Right ventricle myocardium superior (tissue), 1 donor: ENCODE measurements around the gene MPST. TPM values are rescaled to one million over a fixed set of nuclear protein-coding genes. Genes with fewer than 3 reads are reported as not detected.

ENCODE experiments used
- ATAC-seq: fragments of 200-7000 bp; cut with Tn5 transposase; one replicate; pipeline ENCODE4 v1.9.1; 2020; ENCODE audit warnings: mild to moderate bottlenecking; ENCODE audit not compliant: poor library complexity
- DNase-seq: peaks from one replicate; pipeline ENCODE4 v3.0.0-alpha.2; 2020
- intact Hi-C: fragments of 100-400 bp; cut with DNase I; formaldehyde crosslinking; loops from one replicate; pipeline ENCODE4 v1.11.2; 2022
- total RNA-seq: library from RNA; stranded (reverse); fragmentation: NEBNext Ultra II Directional; extraction: Animal tissue kit (Norgen Biotek cat#: 25700); gene quantifications from one replicate; pipeline ENCODE4 v1.2.1, GENCODE V29; 2021
- donor health status: DM: no; HTN: yes; CAD: no; lungs with severe emphysema.

Gene MPST
- total RNA-seq, 1 donor from 2014 or later = 60.3 TPM

DNA sequence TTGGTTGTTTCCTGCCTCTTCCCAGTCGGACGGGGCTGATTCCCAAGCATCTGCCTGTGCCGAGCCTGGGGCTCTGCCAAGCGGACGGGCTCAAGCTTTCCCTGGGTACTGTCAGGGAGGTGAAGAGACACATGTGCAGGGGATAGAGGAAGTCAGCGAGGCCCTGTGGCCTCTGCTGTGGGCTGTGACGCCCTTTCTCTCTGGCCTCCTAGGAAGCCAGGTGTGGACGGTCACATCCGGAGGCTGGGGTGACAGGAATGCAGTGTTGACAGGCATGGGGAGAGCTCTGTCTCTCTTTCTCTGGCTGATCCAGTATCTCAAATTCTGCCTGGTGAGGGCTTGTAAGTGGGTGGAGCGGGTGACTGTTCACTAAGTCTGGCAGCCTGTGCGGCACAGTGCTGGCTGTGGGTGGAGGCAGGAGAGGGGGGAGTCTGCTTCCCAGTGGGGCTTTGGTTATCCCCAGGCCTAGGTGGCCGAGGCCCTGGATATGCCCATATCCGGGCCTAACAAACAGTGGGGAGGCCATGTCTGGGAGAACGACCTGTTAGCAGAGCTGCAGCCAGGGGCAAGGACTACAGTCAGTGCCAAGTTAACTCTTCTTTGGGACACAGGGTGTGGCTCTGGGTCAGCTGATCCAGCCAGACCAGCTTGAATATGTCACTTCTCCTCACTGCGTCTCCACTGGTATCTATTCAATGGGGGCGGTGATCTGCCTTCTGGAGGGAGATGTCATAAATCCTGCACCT, 33.9 kb downstream of the MPST start:
- intact Hi-C loops = no loop called here

DNA sequence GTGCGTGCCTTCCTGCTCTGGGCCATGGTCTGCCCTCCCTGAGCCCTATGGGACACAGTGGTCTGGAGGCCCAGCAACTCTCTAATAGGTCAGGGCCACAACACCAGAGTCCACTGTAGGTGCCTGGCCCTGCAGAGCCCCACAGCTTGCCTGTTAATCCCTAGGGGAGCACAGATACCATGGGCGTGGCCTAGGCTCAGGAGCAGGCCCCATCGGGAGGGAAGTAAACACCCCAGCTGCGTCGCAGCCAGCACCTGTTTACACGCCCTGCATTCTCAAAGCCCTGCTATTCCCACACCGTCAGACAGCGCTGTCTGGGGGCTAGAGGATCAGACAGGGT, 34.5 kb downstream of the MPST start:
- intact Hi-C loops = no loop called here
- no peak for ATAC-seq
- no peak for DNase-seq

More for the DNA sequence above, 33.9 kb downstream of the MPST start:
- peak; percentile 76 for ATAC-seq
- peak; percentile 69 for DNase-seq

DNA sequence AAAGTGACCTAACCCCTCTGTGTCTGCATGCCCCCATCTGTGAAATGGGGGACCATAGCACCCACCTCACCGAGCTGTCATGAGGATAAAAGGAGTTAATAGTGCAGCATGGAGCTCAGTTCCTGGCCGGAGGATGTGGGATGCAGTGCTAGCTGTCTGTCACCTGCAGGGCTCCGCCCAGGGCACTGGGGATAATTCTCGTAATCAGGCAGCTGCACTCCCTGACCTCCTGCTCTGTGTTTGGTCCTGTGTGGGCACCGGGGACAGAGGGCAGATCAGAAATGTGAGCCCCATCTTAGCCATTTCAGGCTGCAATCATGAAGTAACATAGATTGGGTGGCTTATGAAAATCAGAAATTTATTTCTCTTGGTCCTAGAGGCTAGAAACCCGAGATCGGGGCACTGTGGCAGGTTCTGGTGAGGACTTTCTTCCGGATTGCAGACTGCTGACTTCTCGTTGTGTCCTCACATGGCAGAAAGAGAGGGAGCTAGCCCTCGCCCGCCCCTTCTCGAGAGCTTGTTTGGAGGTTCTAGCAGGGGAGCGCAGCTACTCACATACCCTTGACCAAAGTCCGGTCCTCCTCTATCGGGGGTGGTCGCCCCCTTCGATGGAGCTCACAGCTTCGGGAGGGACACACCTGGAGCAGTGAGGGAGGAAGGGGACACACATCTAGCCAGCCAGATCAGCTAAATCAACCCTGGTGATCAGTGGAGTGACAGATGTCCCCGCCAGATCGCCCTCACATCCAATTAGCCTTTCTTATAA, 35.2 kb downstream of the MPST start:
- ATAC-seq (no peak), DNase-seq (no peak)
- intact Hi-C loops = no loop called here

DNA sequence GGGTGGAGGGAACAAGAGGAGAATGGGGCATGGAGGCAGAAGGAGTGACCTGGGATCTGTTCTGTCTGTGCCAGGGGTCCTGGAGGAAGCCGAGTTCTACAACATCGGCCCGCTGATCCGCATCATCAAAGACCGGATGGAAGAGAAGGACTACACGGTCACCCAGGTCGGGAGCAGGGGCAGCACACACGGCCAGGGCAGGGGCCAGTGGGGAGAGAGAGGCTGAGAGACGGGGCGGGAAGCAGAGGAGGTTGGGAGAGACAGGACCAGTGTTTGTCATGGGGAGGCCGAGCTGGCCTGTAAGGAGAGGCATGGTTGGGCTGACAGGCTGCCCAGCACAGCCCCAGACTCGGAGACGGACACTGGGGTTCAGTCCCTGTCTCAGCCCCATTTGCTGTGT, 36.7 kb downstream of the MPST start:
- DNase-seq (no peak), ATAC-seq (no peak)
- intact Hi-C loops = no loop called here

DNA sequence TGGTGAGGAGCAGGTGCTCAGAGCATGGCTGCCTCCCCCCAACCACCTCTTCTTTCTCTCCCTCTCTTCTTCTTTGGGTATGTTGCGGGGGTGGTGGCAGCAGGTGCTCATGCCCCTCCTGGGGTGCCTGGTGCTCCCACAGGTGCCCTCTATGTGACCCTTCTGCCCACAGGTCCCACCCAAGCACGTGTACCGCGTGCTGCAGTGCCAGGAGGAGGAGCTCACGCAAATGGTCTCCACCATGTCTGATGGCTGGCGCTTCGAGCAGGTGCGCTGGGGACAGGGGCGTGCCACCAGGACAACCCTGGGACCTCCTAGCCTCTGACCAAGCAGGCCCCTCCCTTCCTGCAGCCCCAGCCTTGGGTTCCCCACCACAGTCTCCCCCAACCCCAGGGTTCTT, 37.7 kb downstream of the MPST start:
- intact Hi-C loops = no loop called here
- ATAC-seq (no peak), DNase-seq (no peak)

DNA sequence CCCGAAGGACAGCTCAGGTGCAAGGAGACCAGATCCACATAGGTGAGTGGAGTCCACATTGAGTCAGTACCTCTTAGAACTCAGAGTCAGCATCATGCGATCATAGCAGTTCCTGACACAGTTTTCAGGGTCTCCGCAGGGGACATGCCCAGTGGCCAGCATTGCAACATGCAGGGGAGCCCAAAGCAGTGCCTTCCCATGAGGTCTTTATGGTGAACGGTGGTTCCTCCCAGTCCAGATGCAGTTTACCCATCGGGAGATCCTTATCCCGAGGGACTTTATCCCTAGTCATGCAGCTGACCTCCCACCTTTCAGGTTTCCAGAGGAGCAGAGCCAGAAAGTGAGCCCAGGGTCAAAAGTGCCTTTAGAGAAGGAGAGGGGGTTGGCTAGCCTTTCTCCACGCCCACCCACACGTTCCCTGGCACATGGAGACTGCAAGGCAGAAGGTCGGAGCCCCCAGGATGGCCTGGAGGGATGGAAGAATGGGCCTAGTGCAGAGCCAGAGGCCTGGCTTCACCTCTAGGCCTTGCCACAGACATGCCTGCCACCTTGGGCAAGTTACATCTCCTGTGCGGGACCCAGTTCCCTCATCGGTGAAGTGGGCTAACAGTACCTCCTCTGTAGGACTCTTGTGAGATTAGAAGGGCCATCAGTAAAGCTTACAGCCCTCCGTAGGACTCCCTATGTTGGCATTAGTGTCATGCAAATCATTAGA, 38.4 kb downstream of the MPST start:
- DNase-seq (no peak), ATAC-seq (no peak)
- intact Hi-C loops = no loop called here

DNA sequence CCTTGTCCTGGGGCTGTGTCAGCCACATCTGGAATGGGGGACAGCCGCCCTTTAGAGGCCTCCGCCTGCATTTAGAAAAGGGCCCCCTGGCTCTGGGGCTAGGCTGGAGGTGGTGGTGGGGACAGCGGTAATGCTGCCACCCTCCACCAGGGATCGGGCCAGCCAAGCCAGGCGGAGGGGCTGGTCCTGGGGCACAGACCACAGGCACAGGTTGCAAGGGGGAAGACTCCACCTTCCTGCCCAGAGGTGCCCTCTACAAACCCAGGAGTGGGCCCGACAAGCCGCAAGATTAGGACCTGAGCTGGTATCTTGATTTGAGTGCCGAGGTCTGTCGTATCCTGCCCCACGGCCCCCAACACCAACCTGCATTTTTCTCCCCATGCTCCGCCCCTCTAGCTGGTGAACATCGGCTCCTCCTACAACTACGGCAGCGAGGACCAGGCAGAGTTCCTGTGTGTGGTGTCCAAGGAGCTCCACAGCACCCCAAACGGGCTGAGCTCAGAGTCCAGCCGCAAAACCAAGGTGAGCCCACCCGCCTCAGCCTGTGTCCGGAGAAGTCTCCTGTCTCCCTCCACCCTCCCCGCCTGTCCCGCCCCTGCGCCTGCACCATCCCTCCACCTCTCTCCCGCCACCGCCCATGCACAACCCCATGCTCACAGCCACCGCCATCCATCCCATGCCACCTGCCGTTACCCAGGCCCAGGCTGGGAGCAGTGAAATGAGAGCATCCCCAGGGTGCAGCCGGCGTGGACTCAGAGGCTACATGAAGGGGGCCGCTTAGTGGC, 39.6 kb downstream of the MPST start:
- intact Hi-C loops = no loop called here
- no peak for ATAC-seq
- no peak for DNase-seq

DNA sequence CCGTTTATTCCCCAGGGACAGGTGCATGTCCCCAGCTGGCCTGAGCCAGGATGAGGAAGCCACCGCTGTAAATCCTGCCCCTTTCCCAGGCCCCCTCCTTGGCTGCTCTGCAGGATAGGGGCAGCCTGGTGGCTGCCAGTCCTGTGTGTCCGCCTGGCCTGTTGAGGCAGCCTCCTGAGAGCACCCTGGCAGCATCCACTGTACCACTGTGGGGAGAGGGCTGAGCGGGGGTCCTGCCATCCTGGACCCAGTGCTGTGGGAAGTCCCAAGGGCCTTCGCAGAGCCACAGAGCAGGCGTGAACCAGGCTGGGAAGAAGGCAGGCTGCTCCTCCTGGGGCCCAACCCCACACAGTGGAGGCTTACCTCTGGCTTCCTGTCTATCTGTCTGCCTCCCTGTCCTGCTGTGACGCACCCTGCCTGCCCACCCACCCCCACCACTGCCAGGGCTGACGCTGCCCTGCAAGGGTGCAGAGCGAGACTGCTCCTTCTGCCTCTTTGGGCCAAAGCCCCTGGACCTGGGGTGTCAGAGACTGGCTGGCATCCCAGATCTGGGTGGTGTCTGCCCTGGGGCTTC, 40.4 kb downstream of the MPST start:
- no peak for DNase-seq
- no peak for ATAC-seq
- intact Hi-C loops = no loop called here

DNA sequence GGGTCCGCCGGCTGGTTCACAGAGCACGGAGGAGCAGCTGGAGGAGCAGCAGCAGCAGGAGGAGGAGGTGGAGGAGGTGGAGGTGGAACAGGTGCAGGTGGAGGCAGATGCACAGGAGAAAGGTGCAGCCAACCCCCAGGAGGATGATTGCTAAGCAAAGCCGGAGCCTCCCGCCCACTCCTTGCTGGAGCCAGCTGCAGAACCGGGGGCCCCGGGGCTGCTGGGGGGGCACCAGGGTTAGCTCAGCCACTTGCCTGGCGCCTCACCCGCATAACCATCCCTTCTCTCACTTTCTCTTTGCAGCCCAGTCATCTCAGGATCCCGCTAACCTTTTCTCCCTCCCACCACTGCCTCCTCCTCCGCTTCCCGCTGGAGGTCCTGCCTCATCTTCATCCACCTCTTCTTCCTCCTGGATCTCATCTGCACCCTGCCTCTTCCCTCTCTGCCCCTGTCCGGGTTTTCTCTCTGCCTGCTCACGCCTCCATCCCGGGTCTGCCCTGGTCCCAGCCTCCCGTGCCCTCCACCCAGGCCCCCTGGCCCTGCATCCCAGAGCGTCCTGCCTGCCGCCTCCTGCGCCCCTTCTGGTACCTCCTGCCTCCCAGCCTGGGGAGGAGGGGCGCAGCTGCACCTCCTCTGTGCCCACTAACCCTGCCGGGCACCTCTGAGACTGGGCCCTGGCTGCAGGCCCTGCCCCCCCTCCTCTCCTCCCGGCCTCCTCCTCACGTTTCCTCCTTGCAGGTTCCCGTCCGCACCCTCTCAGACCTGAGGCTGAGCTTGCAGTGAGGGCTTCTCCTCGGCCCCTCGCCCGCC, 41.5 kb downstream of the MPST start:
- DNase-seq = no peak
- intact Hi-C loops = no loop called here
- ATAC-seq = no peak

DNA sequence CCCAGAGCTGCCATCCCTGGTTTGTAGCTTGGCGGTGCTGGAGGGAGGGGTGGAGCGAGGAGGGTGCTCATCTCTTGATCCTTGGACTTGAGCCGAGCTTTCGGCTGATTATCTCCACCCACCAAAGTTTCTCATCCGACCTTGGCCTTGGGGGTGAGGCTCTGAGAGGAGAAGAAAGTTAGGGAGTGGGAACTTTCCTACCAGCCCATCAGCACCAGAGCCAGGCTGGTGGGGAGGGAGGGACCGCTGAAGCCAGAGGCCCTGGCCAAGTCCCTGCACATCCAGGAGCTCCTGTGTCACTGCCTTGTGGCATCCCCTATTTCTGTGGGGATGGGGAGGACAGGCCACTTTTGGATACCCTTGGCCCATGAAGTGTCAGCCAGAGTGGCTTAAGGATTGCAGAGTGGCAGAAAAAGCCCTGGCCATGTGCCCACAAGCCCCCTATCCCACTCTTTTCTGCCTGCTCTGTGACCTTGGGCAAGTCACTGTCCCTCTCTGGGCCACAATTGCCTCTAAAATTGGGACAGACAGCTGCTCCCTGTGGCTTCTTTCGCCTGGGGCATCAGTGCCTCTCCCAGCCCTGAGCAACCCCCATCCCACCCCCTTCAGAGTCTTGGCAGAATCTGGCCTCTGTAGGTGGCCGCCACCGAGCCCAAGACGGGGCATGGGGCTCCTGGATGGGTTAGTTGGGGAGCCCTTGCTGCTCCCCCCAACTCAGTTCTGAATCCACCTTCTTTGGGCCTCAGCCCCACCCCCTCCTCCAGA, 42.3 kb downstream of the MPST start:
- no peak for DNase-seq
- ATAC-seq = no peak
- intact Hi-C loops = no loop called here

DNA sequence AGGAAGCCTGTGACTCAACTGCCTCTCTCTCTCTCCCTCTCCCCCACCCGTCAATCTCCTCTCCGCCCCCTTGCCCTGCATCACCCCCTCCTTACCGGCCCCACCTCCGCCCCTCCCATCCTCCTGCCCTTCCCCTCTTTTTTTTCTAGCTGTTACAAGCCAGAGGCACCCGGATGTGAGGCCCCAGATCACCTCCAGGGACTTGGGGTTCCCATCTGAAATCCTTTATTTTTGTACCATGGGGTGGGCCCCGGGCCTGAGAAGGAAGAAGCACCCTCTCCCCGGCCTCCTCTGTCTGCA, 42.8 kb downstream of the MPST start:
- intact Hi-C loops = no loop called here
- DNase-seq (no peak), ATAC-seq (no peak)

DNA sequence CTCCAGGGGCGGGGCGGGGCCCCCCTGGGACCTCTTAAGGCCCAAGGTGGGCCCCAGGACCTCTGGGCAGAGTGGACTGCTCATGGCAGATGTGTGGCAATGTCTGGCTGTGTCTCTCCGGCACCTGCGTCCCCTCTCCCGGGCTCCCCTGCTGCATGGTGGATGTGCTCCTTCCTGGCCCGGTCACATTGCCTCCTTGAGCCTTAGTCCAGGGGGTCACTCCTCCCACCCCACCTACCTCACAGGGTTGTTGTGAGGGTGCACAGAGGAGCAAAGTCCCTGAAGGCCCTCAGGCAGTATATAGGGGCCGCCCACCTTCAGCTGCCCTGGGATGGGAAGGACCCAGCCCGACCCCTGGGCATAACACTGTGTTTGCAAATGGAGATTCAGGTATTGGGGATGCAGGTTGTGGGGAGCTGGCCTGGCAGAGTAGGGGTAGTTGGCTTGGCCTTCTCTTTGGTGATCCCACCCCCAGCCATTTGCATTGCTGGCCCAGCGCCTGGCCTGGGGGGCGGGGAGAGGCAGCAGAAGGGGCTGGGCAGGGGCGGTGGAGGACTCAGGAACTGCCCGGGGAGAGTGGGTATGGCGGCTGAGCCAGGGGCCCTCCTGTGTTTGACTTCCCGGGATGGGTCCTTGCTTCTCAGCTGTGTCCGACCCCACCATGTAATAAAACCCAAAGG, 43.3 kb downstream of the MPST start:
- ATAC-seq (no peak), DNase-seq (no peak)
- intact Hi-C loops = no loop called here

DNA sequence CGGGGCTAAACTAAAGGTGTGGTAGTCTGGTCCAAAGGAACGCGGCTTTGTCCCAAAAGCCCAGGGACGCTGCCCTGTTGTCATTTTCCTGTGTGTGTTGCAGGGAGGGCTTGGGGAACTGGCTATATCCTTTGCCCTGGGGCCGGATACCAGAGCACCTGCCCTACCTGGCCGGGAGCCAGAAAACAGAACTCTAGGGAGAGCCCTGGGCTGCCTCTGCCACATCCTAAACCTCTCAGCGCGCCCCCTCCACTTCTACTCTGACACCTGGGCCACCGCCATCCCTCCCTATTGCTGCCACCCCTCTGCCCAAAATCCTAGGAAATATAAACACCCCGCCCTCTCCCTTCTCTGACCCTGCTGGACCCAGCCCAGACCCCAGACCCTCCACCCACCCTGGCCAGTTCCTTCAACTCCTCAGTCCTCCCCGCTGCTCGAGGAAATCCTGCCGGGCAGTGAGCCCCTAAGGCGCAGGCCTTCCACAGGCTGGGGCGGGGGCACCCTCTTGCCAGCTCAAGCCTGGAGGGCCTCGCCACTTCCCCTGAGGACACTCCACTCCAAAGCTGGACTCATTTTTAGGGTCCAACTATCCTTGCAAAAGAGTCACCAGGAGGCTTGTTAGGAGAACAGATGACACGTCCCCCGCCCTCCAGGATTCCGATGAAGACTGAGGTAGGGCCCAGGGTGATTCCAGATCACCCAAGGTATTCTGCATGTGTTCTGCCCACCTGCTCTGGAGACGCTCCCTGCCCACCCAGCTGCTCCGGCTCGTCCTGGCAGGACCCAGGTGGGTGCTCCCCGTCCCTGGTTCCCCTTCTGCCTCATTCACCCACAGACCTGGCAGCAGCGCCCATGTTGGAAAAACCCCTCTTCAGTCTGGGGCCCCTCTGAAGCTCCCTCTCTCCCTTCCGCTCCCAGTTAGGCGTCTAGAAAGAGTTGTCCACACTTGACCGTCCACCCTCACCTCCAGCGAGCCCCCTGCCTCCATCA, 44.2 kb downstream of the MPST start:
- intact Hi-C loops = no loop called here
- DNase-seq (no peak), ATAC-seq (no peak)

DNA sequence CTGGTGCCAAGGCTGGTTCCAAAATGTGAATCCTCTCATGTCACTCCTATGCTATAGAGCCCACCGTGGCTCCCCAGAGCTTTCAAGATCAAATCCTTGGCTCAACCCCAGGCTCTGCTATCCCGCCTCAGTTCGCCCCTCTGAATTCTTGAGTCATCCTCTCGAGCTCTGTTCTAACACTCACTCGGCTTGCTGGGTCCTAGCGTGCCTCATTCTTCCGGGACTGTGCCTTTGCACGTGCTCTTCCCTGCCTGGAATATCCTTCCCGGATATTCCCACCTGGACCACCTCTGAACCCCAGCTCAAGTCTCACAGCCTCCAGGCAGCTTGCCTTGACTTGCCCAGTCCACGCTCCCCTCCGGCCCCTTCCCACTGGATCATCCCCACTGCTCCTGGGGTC, 45.0 kb downstream of the MPST start:
- DNase-seq (no peak), ATAC-seq (no peak)
- intact Hi-C loops = no loop called here

DNA sequence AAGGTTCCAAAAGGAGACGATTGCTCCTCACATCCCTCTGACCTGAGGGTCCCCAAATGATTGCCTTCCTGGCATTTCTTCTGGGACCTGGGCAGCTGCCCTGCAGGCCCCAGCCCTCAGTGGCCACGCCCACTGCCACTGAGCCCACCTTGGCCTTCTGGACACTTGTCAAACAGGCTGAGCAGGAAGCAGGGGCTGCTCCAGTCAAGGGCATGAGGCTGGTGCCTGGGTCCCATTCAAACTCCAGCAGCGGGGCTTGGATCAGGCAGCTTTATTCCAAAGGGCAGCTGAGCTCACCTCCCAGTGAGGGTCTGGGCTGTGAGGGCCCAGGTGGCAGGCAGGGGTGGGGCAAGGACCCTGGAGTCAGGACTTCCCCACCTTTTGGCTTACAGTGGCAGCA, 45.6 kb downstream of the MPST start:
- DNase-seq (no peak), ATAC-seq (no peak)
- intact Hi-C loops = no loop called here

DNA sequence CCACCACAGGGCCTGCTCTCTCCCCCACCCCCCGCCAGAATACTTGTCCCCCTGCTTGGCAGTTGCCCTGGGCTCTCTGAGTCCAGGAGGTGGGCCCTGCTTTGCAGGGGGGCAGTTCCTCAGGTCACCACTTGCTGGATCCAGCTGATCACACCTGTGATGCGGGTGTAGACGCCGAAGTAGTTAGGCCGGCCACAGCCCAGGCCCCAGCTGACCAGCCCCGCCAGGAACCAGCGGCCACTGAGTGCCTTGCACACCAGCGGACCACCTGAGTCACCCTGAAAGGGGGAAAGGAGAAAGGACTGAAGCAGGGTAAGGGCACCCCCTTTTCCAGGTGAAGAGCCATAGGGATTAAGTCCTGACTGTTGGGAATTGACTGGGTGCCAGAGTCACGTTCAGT, 46.4 kb downstream of the MPST start:
- intact Hi-C loops = no loop called here
- no peak for DNase-seq
- no peak for ATAC-seq
